Neural progenitor cell (in vitro differentiated cells): Measurements from ENCODE around the gene ESRRB.

ENCODE experiments used
- EZH2 ChIP-seq: fragments of 200-600 bp; sonication (generic); IDR thresholded peaks from 2 replicates; pipeline ENCODE4 v1.6.1; 2017; ENCODE audit warnings: antibody characterized with exemption, mild to moderate bottlenecking, moderate library complexity
- EZH2phosphoT487 ChIP-seq: fragments of 200-600 bp; sonication (generic); IDR thresholded peaks from 2 replicates; pipeline ENCODE4 v1.6.1; 2017; ENCODE audit warnings: antibody characterized with exemption
- TF ChIP-seq, protein P1 (sequence below): fragments of 200-600 bp; sonication (generic); IDR thresholded peaks from 2 replicates; pipeline ENCODE4 v1.5.1; 2017; ENCODE audit warnings: antibody characterized with exemption, mild to moderate bottlenecking

- TF ChIP-seq, protein P1, sequence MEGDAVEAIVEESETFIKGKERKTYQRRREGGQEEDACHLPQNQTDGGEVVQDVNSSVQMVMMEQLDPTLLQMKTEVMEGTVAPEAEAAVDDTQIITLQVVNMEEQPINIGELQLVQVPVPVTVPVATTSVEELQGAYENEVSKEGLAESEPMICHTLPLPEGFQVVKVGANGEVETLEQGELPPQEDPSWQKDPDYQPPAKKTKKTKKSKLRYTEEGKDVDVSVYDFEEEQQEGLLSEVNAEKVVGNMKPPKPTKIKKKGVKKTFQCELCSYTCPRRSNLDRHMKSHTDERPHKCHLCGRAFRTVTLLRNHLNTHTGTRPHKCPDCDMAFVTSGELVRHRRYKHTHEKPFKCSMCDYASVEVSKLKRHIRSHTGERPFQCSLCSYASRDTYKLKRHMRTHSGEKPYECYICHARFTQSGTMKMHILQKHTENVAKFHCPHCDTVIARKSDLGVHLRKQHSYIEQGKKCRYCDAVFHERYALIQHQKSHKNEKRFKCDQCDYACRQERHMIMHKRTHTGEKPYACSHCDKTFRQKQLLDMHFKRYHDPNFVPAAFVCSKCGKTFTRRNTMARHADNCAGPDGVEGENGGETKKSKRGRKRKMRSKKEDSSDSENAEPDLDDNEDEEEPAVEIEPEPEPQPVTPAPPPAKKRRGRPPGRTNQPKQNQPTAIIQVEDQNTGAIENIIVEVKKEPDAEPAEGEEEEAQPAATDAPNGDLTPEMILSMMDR, result no peak
- TF ChIP-seq EZH2phosphoT487 (no peak), EZH2 (no peak)
These were observed 149.3 kb downstream of the ESRRB start for GRCh38 chr14:76525106-76525821.
